HCT116 (cell line): ENCODE measurements around the gene FAM234A. TPM values are rescaled to one million over a fixed set of nuclear protein-coding genes. Genes with fewer than 3 reads are reported as not detected.

Experiments used
- ATAC-seq: fragments of 200-7000 bp; cut with Tn5 transposase; 2 replicates; pipeline ENCODE4 v1.9.1; 2020; ENCODE audit warnings: mild to moderate bottlenecking, moderate library complexity
- BruUV-seq: library from RNA; stranded (reverse); fragments of 400-500 nt; replicated peaks from 2 replicates; lab custom pipeline; 2021; lab: Mats Ljungman, UMichigan
- CTCF ChIA-PET: fragments of 300-600 bp; sonication (Branson Sonifier 250); formaldehyde crosslinking; loops from one replicate; lab custom pipeline; 2021; ENCODE audit warnings: antibody characterized with exemption; lab: Charles Lee
- POLR2A ChIA-PET: fragments of 300-600, 350-600 bp; sonication (Branson Sonifier 250); formaldehyde crosslinking; loops from one replicate; lab custom pipeline; 2021; ENCODE audit warnings: antibody characterized with exemption; lab: Charles Lee
- RAD21 ChIA-PET, 2 experiments: fragments of 300-600 bp; sonication (Branson Sonifier 250); formaldehyde crosslinking; loops; one replicate each; lab custom pipeline; 2023; ENCODE audit warnings: low total read pairs in 2 of 2; ENCODE audit not compliant: uncharacterized antibody in 2 of 2, unreplicated experiment in 2 of 2, low non-redundant PET in 1 of 2; lab: Charles Lee
- DNase-seq: peaks from one replicate; pipeline ENCODE4 v3.0.0-alpha.2; 2010; ENCODE audit warnings: low read depth, low spot score
- H2AFZ ChIP-seq: fragments of 200-600 bp; shearing (Covaris generic), sonication (generic); 2 replicates; pipeline ENCODE4 v1.6.1; 2017; ENCODE audit warnings: low read depth, mixed run types, mixed read lengths, antibody characterized with exemption, low read length; ENCODE audit not compliant: poor library complexity, severe bottlenecking
- H3K27ac ChIP-seq: 2 replicates; pipeline ENCODE4 v1.5.1; 2012; ENCODE audit warnings: low read depth, low read length
- H3K27me3 ChIP-seq: fragments of 200-600 bp; sonication (generic); 2 replicates; pipeline ENCODE4 v1.6.1; 2016; ENCODE audit warnings: mixed run types, low read length, mixed read lengths; ENCODE audit not compliant: insufficient read depth
- H3K36me3 ChIP-seq, 2 experiments: fragments of 200-500 bp in 1 of 2; fragments of 200-600 bp in 1 of 2; sonication (Bioruptor generic) in 1 of 2; sonication (generic) in 1 of 2; 2 replicates each; pipeline versions ENCODE4 v1.5.1 to v1.6.1; 2014 to 2016; ENCODE audit warnings: low read length in 2 of 2, inconsistent platforms in 1 of 2, mixed read lengths in 1 of 2, mixed run types in 1 of 2; ENCODE audit not compliant: insufficient read depth in 2 of 2, control insufficient read depth in 1 of 2
- H3K4me1 ChIP-seq, 2 experiments: fragments of 200-600 bp in 1 of 2; sonication (generic) in 1 of 2; 2 replicates each; pipeline versions ENCODE4 v1.5.1 to v1.6.1; 2012 to 2017; ENCODE audit warnings: low read length in 2 of 2, inconsistent platforms in 1 of 2, mild to moderate bottlenecking in 1 of 2, mixed read lengths in 1 of 2, mixed run types in 1 of 2, moderate library complexity in 1 of 2; ENCODE audit not compliant: insufficient read depth in 2 of 2, control insufficient read depth in 1 of 2
- H3K4me2 ChIP-seq: fragments of 200-600 bp; sonication (generic); 2 replicates; pipeline ENCODE4 v1.6.1; 2017; ENCODE audit warnings: mixed run types, low read length, mixed read lengths
- H3K4me3 ChIP-seq, 2 experiments: fragments of 200-600 bp in 1 of 2; sonication (generic) in 1 of 2; replicated peaks in 1 of 2; 2 replicates each; pipeline ENCODE4 v1.5.1; 2011 to 2016; ENCODE audit warnings: low read length in 2 of 2, control low read depth in 1 of 2, low read depth in 1 of 2, mild to moderate bottlenecking in 1 of 2, mixed read lengths in 1 of 2, mixed run types in 1 of 2
- H3K79me2 ChIP-seq: fragments of 200-600 bp; sonication (generic); 2 replicates; pipeline ENCODE4 v1.6.1; 2017; ENCODE audit warnings: mild to moderate bottlenecking, mixed run types, low read length, moderate library complexity, mixed read lengths; ENCODE audit not compliant: insufficient read depth
- H3K9ac ChIP-seq: fragments of 200-600 bp; sonication (generic); 2 replicates; pipeline ENCODE4 v1.6.1; 2016; ENCODE audit warnings: low read length, mixed read lengths
- H3K9me2 ChIP-seq: fragments of 200-600 bp; sonication (generic), shearing (Covaris generic); 2 replicates; pipeline ENCODE4 v1.6.1; 2017; ENCODE audit warnings: mixed run types, mild to moderate bottlenecking, moderate library complexity; ENCODE audit not compliant: insufficient read depth
- H3K9me3 ChIP-seq, 2 experiments: fragments of 200-500 bp in 1 of 2; fragments of 200-600 bp in 1 of 2; sonication (Bioruptor generic) in 1 of 2; sonication (generic) in 1 of 2; 2 replicates each; pipeline ENCODE4 v1.6.1; 2014 to 2017; ENCODE audit warnings: low read length in 2 of 2, mixed read lengths in 2 of 2, inconsistent platforms in 1 of 2, low read depth in 1 of 2, mild to moderate bottlenecking in 1 of 2, mixed run types in 1 of 2, moderate library complexity in 1 of 2; ENCODE audit not compliant: control insufficient read depth in 1 of 2, insufficient read depth in 1 of 2
- H4K20me1 ChIP-seq: fragments of 200-600 bp; sonication (generic), shearing (Covaris generic); 2 replicates; pipeline ENCODE4 v1.6.1; 2017; ENCODE audit warnings: mixed run types, mild to moderate bottlenecking, moderate library complexity; ENCODE audit not compliant: insufficient read depth
- CBX3 ChIP-seq: IDR thresholded peaks from 2 replicates; pipeline ENCODE4 v1.6.1; 2012; ENCODE audit warnings: low read depth
- CEBPB ChIP-seq: IDR thresholded peaks from 2 replicates; pipeline ENCODE4 v1.6.1; 2012; ENCODE audit warnings: low read depth
- EGR1 ChIP-seq: IDR thresholded peaks from 2 replicates; pipeline ENCODE4 v1.6.1; 2012; ENCODE audit warnings: low read depth
- ELF1 ChIP-seq: IDR thresholded peaks from 2 replicates; pipeline ENCODE4 v1.6.1; 2012; ENCODE audit warnings: low read depth, borderline replicate concordance
- EZH2 ChIP-seq: fragments of 200-600 bp; sonication (generic); IDR thresholded peaks from 2 replicates; pipeline ENCODE4 v1.6.1; 2017; ENCODE audit warnings: antibody characterized with exemption, mixed run types
- EZH2phosphoT487 ChIP-seq: fragments of 200-600 bp; IDR thresholded peaks from 2 replicates; pipeline ENCODE4 v1.6.1; 2018; ENCODE audit warnings: antibody characterized with exemption, borderline replicate concordance
- FOSL1 ChIP-seq: IDR thresholded peaks from 2 replicates; pipeline ENCODE4 v1.6.1; 2012; ENCODE audit warnings: low read depth
- JUND ChIP-seq: IDR thresholded peaks from 2 replicates; pipeline ENCODE4 v1.6.1; 2012
- POLR2AphosphoS5 ChIP-seq: IDR thresholded peaks from 2 replicates; pipeline ENCODE4 v1.6.1; 2011; ENCODE audit warnings: mild to moderate bottlenecking, low read depth, low read length, moderate library complexity
- RAD21 ChIP-seq: IDR thresholded peaks from 2 replicates; pipeline ENCODE4 v1.6.1; 2012; ENCODE audit warnings: low read depth, mild to moderate bottlenecking
- SP1 ChIP-seq: IDR thresholded peaks from 2 replicates; pipeline ENCODE4 v1.6.1; 2012; ENCODE audit warnings: low read depth
- SRF ChIP-seq: IDR thresholded peaks from 2 replicates; pipeline ENCODE4 v1.6.1; 2012; ENCODE audit warnings: low read depth
- TCF7L2 ChIP-seq: IDR thresholded peaks from 2 replicates; pipeline ENCODE4 v1.7.0; 2011; ENCODE audit warnings: borderline replicate concordance, inconsistent platforms; ENCODE audit not compliant: insufficient read depth, insufficient read length; ENCODE audit errors: extremely low read depth
- YY1 ChIP-seq: IDR thresholded peaks from 2 replicates; pipeline ENCODE4 v1.6.1; 2011; ENCODE audit warnings: low read length, low read depth, moderate library complexity, mild to moderate bottlenecking; ENCODE audit not compliant: insufficient replicate concordance; ENCODE audit errors: extremely low read depth
- ZNF274 ChIP-seq: fragments of 200-500 bp; sonication (Bioruptor generic); IDR thresholded peaks from 2 replicates; pipeline ENCODE4 v1.6.1; 2014; ENCODE audit warnings: mild to moderate bottlenecking, low read depth, low read length, inconsistent platforms
- intact Hi-C: fragments of 100-400 bp; cut with micrococcal nuclease; formaldehyde crosslinking; loops from 2 replicates; pipeline ENCODE4 v1.10.0; 2022
- total RNA-seq: library from RNA; stranded (reverse); gene quantifications from one replicate; pipeline ENCODE4 v1.2.1, GENCODE V29; 2021; ENCODE audit not compliant: unreplicated experiment
- TF ChIP-seq, protein P1 (sequence below): IDR thresholded peaks from 2 replicates; pipeline ENCODE4 v1.6.1; 2012
- TF ChIP-seq, protein P2 (sequence below): IDR thresholded peaks from 2 replicates; pipeline ENCODE4 v1.6.1; 2012; ENCODE audit warnings: low read depth
- TF ChIP-seq, protein P3 (sequence below), 3 experiments: fragments of 200-600 bp in 1 of 3; sonication (generic) in 1 of 3; IDR thresholded peaks in 2 of 3; conservative IDR thresholded peaks in 1 of 3; 2 replicates each; pipeline ENCODE4 v1.5.1; 2012 to 2017; ENCODE audit warnings: low read depth in 2 of 3, low read length in 2 of 3, antibody characterized with exemption in 1 of 3, borderline replicate concordance in 1 of 3, control low read depth in 1 of 3, mild to moderate bottlenecking in 1 of 3, mixed read lengths in 1 of 3, mixed run types in 1 of 3, moderate library complexity in 1 of 3; ENCODE audit not compliant: insufficient read depth in 1 of 3

FAM234A gene
- total RNA-seq, 1 experiment from 2014 or later = 36.4 TPM

DNA sequence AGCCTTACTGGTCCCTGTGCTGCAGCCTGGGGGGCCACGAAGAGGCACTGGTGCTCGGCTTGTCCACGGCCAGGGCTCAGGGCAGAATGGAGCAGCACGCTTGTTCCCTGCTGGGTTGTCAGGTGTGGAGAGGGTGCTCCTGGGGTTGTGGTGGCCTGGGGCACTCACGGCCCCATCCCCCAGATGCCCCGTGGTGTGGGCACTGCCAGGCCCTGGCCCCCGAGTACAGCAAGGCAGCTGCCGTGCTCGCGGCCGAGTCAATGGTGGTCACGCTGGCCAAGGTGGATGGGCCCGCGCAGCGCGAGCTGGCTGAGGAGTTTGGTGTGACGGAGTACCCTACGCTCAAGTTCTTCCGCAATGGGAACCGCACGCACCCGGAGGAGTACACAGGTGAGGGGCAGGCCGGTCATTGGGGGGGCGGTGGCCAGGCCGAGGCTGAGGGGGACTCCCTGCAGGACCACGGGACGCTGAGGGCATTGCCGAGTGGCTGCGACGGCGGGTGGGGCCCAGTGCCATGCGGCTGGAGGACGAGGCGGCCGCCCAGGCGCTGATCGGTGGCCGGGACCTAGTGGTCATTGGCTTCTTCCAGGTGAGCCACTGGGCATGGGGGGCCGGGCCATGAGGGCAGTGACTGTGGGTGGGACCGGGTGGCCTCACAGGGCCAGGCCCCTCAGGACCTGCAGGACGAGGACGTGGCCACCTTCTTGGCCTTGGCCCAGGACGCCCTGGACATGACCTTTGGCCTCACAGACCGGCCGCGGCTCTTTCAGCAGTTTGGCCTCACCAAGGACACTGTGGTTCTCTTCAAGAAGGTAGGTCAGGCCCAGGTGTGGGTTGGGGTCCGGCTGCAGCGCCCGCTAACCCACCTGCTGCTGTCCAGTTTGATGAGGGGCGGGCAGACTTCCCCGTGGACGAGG is 49.8 kb downstream of the FAM234A start:
- Histone ChIP-seq H3K4me3 (no peak overlapping the region), H3K4me2 (no peak overlapping the region), H3K36me3 (no peaks in the 10 kb centered on the region), H3K9me2 (no peaks in the 10 kb centered on the region), H3K79me2 (no peaks in the 10 kb centered on the region), H2AFZ (no peak overlapping the region), H3K9me3 (no peaks in the 10 kb centered on the region), H4K20me1 (no peaks in the 10 kb centered on the region), H3K27ac (no peak overlapping the region), H3K4me1 (no peaks in the 10 kb centered on the region), H3K27me3 (no peaks in the 10 kb centered on the region), H3K9ac (no peak overlapping the region)
- CTCF ChIA-PET = no interaction called here
- intact Hi-C loops = no loop called here
- DNase-seq (no peak), ATAC-seq (0 out of 2 replicates have a peak, but pooled peaks have one; percentile 9)
- no TSS peak for BruUV-seq
- RAD21 ChIA-PET = no interaction called here
- POLR2A ChIA-PET = no interaction called here
- TF ChIP-seq, protein P1, sequence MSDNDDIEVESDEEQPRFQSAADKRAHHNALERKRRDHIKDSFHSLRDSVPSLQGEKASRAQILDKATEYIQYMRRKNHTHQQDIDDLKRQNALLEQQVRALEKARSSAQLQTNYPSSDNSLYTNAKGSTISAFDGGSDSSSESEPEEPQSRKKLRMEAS = no peak
- TF ChIP-seq, protein P2, sequence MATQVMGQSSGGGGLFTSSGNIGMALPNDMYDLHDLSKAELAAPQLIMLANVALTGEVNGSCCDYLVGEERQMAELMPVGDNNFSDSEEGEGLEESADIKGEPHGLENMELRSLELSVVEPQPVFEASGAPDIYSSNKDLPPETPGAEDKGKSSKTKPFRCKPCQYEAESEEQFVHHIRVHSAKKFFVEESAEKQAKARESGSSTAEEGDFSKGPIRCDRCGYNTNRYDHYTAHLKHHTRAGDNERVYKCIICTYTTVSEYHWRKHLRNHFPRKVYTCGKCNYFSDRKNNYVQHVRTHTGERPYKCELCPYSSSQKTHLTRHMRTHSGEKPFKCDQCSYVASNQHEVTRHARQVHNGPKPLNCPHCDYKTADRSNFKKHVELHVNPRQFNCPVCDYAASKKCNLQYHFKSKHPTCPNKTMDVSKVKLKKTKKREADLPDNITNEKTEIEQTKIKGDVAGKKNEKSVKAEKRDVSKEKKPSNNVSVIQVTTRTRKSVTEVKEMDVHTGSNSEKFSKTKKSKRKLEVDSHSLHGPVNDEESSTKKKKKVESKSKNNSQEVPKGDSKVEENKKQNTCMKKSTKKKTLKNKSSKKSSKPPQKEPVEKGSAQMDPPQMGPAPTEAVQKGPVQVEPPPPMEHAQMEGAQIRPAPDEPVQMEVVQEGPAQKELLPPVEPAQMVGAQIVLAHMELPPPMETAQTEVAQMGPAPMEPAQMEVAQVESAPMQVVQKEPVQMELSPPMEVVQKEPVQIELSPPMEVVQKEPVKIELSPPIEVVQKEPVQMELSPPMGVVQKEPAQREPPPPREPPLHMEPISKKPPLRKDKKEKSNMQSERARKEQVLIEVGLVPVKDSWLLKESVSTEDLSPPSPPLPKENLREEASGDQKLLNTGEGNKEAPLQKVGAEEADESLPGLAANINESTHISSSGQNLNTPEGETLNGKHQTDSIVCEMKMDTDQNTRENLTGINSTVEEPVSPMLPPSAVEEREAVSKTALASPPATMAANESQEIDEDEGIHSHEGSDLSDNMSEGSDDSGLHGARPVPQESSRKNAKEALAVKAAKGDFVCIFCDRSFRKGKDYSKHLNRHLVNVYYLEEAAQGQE = no peak
- TF ChIP-seq CEBPB (no peak), FOSL1 (no peak), CBX3 (no peak), JUND (no peak), EGR1 (no peak), SP1 (no peak), POLR2AphosphoS5 (no peak), ELF1 (no peak), ZNF274 (no peak), RAD21 (no peak), EZH2 (no peak), SRF (no peak), EZH2phosphoT487 (no peak), TCF7L2 (no peak), YY1 (no peak)
- TF ChIP-seq, protein P3, sequence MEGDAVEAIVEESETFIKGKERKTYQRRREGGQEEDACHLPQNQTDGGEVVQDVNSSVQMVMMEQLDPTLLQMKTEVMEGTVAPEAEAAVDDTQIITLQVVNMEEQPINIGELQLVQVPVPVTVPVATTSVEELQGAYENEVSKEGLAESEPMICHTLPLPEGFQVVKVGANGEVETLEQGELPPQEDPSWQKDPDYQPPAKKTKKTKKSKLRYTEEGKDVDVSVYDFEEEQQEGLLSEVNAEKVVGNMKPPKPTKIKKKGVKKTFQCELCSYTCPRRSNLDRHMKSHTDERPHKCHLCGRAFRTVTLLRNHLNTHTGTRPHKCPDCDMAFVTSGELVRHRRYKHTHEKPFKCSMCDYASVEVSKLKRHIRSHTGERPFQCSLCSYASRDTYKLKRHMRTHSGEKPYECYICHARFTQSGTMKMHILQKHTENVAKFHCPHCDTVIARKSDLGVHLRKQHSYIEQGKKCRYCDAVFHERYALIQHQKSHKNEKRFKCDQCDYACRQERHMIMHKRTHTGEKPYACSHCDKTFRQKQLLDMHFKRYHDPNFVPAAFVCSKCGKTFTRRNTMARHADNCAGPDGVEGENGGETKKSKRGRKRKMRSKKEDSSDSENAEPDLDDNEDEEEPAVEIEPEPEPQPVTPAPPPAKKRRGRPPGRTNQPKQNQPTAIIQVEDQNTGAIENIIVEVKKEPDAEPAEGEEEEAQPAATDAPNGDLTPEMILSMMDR (IDR thresholded peaks at IDR 0.05 in 2 of 3, conservative IDR thresholded peaks at IDR 0.05 in 1 of 3; ENCODE audit: borderline replicate concordance in 1 of 3, insufficient read depth in 1 of 3, low read depth in 2 of 3, low read length in 2 of 3) = no peak
